ENCODE data around the gene NUAK1.

Gene NUAK1

GRCh38 chr12:106138633-106139421, at the start of gene NUAK1:
Gene NUAK1 (minus strand): TSS chr12:106138954. CDS start chr12:106138653, 301 bp downstream.
- Mint-ChIP-seq H3K27ac (peak within 1 kb of the TSS; percentile 99), H3K27me3 (ENCODE audit: low read depth, poor library complexity) (no peaks in the 10 kb centered on the region), H3K36me3 (ENCODE audit: low read depth) (no peaks in the 10 kb centered on the region), H3K9me3 (no peaks in the 10 kb centered on the region), H3K4me1 (peaks cover 79% of the 10 kb centered on the region), H3K4me3 (peak within 1 kb of the TSS; percentile 100)
- TF ChIP-seq CTCF (IDR thresholded peaks at IDR 0.05), result no peak
- peak; percentile 86 for DNase-seq

- peaks cover 7% of the 10 kb centered on the region for H3K27me3 Mint-ChIP-seq (ENCODE audit: low read depth, poor library complexity)
- no peak for DNase-seq
- peak overlapping the region; percentile 97 for H3K27ac Mint-ChIP-seq
- H3K4me1 Mint-ChIP-seq, result peaks cover 90% of the 10 kb centered on the region
- H3K4me3 Mint-ChIP-seq, result no peak overlapping the region
- H3K9me3 Mint-ChIP-seq, result no peaks in the 10 kb centered on the region
- no peaks in the 10 kb centered on the region for H3K36me3 Mint-ChIP-seq (ENCODE audit: low read depth)
- no peak for TF ChIP-seq CTCF (IDR thresholded peaks at IDR 0.05)
Observed at GRCh38 chr12:106188256-106188655, 49.5 kb upstream of the NUAK1 start.

DNA sequence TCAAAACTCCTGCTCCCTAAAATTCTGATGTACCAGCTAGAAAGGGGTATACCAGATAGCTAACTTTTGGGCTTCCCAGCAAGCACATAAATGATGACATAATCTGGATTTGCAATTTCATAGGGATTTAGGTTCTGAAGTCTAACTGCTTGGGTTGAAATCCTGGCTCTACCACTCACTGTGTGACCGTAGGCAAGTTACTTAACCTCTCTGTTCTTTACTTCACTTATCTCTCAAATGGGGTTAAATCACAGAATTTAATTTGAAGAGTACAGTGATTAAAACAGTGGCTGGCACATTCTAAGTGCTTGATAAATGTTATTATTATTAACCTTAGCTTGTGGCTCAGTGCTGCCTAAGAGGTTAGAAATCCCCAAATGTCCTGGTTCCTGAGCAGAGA, 49.1 kb upstream of the NUAK1 start:
- H3K27me3 Mint-ChIP-seq (ENCODE audit: low read depth, poor library complexity), result peaks cover 7% of the 10 kb centered on the region
- H3K4me3 Mint-ChIP-seq, result no peak overlapping the region
- DNase-seq, result no peak
- H3K4me1 Mint-ChIP-seq, result peaks cover 90% of the 10 kb centered on the region
- no peaks in the 10 kb centered on the region for H3K9me3 Mint-ChIP-seq
- peak overlapping the region; percentile 97 for H3K27ac Mint-ChIP-seq
- no peak for TF ChIP-seq CTCF (IDR thresholded peaks at IDR 0.05)
- no peaks in the 10 kb centered on the region for H3K36me3 Mint-ChIP-seq (ENCODE audit: low read depth)

- H3K4me3 Mint-ChIP-seq, result no peak overlapping the region
- no peaks in the 10 kb centered on the region for H3K9me3 Mint-ChIP-seq
Observed at GRCh38 chr12:106187155-106187789, 48.5 kb upstream of the NUAK1 start.

DNA sequence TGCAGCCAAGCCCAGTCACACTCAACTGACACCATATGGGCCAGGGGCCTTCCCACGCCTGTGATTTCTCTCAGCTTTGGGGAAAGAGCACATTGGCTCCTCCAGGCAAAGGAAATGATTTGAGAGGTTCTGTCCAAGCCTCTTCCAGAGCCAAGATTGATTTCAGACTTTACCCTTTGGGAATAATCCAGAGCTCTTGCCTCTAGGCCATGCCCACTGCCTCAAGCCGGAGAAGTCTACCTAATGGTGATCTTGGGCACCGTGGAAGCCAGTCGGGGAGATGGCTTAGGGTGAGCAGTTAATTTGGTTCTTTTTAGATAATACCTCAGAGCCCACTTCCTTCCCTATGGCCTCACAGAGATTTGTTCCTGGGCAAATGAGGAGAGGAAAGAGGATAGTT, 45.0 kb upstream of the NUAK1 start:
- TF ChIP-seq CTCF (IDR thresholded peaks at IDR 0.05), result no peak
- Mint-ChIP-seq H3K27ac (peak overlapping the region; percentile 92), H3K27me3 (ENCODE audit: low read depth, poor library complexity) (peaks cover 4% of the 10 kb centered on the region), H3K4me3 (no peak overlapping the region), H3K4me1 (peaks cover 85% of the 10 kb centered on the region), H3K36me3 (ENCODE audit: low read depth) (no peaks in the 10 kb centered on the region), H3K9me3 (no peaks in the 10 kb centered on the region)
- no peak for DNase-seq

More at GRCh38 chr12:106187155-106187789, 48.5 kb upstream of the NUAK1 start:
- H3K36me3 Mint-ChIP-seq (ENCODE audit: low read depth), result no peaks in the 10 kb centered on the region
- H3K4me1 Mint-ChIP-seq, result peaks cover 87% of the 10 kb centered on the region
- TF ChIP-seq CTCF (IDR thresholded peaks at IDR 0.05), result no peak
- peaks cover 7% of the 10 kb centered on the region for H3K27me3 Mint-ChIP-seq (ENCODE audit: low read depth, poor library complexity)
- no peak for DNase-seq
- H3K27ac Mint-ChIP-seq, result peak overlapping the region; percentile 45

All from nephron progenitor cell (in vitro differentiated cells).